ENCODE data around the gene TIAM2. TPM values are rescaled to one million over a fixed set of nuclear protein-coding genes. Genes with fewer than 3 reads are reported as not detected.
A peak's percentile ranks its signal among the peaks of the same experiment; 100 is the strongest.
"Not testable (repeated sequence)": the region's sequence is repeated elsewhere in the genome, so short reads cannot be mapped to it uniquely, and the experiment has no call there.

The TIAM2 gene
- total RNA-seq (2014; rRNA removed; shearing (Covaris generic)), result 1.9 and 2.3 TPM in 2 replicates
- polyA plus RNA-seq (2015; cell fraction: cytosol; rRNA removed), result 3.5 and 4.1 TPM in 2 replicates
- 9.8 and 13.9 TPM in 2 replicates for polyA plus RNA-seq (2015; cell fraction: nucleus; rRNA removed)

- DNase-seq (ENCODE audit: low read depth), result no peak
Observed at GRCh38 chr6:154995254-154996015, at the start of gene TIAM2. TSS of gene TIAM2 (plus strand) at chr6:154995315. CDS start at chr6:155129224, 133,909 bp downstream.

- DNase-seq (ENCODE audit: low read depth), result no peak
Observed at GRCh38 chr6:154950979-154951344, 44.2 kb upstream of the TIAM2 start.

GRCh38 chr6:154951345-154952200 is 43.5 kb upstream of the TIAM2 start:
- DNase-seq (ENCODE audit: low read depth), result peak; percentile 16

GRCh38 chr6:154953644-154954043 is 41.5 kb upstream of the TIAM2 start:
- DNase-seq (ENCODE audit: low read depth), result no peak

GRCh38 chr6:154954347-154954746 is 40.8 kb upstream of the TIAM2 start:
- no peak for DNase-seq (ENCODE audit: low read depth)

- DNase-seq (ENCODE audit: low read depth), result no peak
Observed at GRCh38 chr6:154956771-154957522, 38.2 kb upstream of the TIAM2 start.

GRCh38 chr6:154958469-154958868 is 36.6 kb upstream of the TIAM2 start:
- no peak for DNase-seq (ENCODE audit: low read depth)

- no peak for DNase-seq (ENCODE audit: low read depth)
Observed at GRCh38 chr6:154960299-154960843, 34.7 kb upstream of the TIAM2 start.

GRCh38 chr6:154960854-154961530 is 34.1 kb upstream of the TIAM2 start:
- DNase-seq (ENCODE audit: low read depth), result no peak

- peak; percentile 43 for DNase-seq (ENCODE audit: low read depth)
Observed at GRCh38 chr6:154962753-154963152, 32.4 kb upstream of the TIAM2 start.

- not testable (repeated sequence) for DNase-seq (ENCODE audit: low read depth)
Observed at GRCh38 chr6:154966065-154966770, 28.9 kb upstream of the TIAM2 start.

GRCh38 chr6:154969796-154970195 is 25.3 kb upstream of the TIAM2 start:
- DNase-seq (ENCODE audit: low read depth), result no peak

GRCh38 chr6:154974485-154975149 is 20.5 kb upstream of the TIAM2 start:
- no peak for DNase-seq (ENCODE audit: low read depth)

GRCh38 chr6:154977588-154977987 is 17.5 kb upstream of the TIAM2 start:
- no peak for DNase-seq (ENCODE audit: low read depth)

GRCh38 chr6:154980273-154981078 is 14.6 kb upstream of the TIAM2 start:
- no peak for DNase-seq (ENCODE audit: low read depth)

GRCh38 chr6:154981079-154981870 is 13.8 kb upstream of the TIAM2 start:
- DNase-seq (ENCODE audit: low read depth), result no peak

- DNase-seq (ENCODE audit: low read depth), result no peak
Observed at GRCh38 chr6:154984146-154984545, 11.0 kb upstream of the TIAM2 start.

GRCh38 chr6:154986787-154987235 is 8.3 kb upstream of the TIAM2 start:
- no peak for DNase-seq (ENCODE audit: low read depth)

All from HT1080 (cell line).